ENCODE results near the gene GPA33. TPM values are rescaled to one million over a fixed set of nuclear protein-coding genes. Genes with fewer than 3 reads are reported as not detected.

Gene GPA33
- polyA plus RNA-seq, 5 donors: 0.09 to 0.24 (median 0.12) TPM

DNA sequence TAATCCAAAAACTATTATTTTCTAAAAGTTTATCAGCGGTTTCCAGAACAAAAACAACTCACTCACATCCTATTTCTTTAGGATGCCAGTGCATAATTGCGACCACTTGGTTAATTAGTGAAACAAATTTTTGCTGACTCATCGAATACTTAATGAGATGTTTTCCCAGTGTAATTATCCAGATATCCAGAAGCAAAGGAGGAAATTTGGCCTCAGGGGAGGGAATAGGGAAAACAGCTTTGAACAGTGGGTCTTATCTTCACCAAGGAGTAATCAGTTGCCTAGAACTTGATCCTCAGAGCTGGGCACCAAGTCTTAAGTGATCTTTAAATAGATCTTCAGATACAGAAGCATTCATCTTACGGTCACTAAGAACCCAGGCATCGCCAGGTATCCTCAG lies 28.0 kb upstream of the GPA33 start:
- DNase-seq: no peak

DNA sequence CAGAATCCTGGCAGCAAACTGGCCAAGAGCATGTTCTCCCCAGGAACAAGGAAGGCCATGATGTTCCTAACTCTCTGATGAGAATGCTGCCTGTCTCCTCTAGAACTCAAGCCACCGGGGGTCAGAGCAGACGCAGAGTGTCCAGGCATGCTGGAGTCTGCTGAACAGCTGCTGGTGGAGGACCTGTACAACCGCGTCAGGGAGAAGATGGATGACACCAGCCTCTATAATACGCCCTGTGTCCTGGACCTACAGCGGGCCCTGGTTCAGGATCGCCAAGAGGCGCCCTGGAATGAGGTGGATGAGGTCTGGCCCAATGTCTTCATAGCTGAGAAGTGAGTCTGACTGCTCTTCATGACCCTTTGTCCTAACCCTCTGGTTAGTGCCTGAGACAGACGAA lies 27.0 kb upstream of the GPA33 start:
- DNase-seq: no peak

DNA sequence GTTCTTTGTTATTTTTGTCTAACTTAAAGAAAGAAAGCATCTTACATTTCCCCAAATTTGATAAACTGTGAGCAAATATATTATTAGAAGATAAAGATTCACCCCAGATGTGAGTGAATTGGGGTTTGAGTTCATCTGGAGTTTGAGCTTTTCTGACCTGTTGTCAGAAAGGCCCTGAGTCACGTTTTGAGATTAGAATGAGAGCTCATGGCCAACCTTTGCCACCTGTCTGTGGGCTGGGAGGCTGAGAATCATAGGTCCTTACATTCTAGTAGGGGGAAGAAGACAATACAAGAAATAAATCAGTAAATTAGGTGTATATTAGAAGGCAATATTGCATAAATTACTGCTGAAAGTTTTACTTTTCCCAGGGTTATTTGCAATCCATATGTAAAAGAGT lies 26.0 kb upstream of the GPA33 start:
- DNase-seq: no peak

DNA sequence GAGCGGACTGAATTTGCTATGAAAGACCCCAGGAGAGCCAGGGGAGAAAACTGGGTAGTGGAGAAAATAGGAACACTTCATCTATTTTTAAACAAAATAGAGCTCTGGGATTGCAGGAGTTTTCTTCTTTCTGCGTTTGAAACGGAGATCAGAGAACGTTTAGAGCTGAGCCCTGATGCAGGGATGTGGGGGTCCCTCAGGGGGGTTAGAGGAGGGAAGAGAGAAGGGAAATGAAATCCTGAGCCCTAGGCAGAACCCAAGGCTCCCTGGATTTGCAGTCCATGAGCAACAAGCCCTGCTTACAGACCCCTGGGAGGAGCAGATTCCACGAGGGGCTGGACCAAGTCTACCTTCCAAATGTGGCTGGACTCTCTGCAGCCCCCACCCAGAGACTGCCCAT lies 25.5 kb upstream of the GPA33 start:
- DNase-seq: no peak

DNA sequence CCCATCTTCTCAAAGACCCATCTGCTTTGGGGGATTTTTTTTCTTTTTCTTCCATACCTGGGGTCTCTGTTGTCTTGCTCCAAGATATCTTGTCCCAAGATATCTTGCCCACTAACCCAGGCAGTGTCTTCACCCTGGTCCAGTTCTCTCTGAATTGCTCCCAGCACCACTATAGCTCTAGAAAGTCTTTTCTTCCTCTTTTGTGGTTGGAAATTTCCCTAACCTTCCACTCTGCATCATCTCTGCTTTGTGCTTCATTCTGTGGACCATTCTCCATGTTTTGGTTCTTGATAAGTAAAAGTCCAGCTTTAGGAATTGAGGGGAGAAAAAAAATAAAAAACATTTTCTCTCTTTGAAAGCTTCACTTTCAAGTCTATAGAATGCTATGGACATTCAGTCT lies 24.5 kb upstream of the GPA33 start:
- no peak for DNase-seq

DNA sequence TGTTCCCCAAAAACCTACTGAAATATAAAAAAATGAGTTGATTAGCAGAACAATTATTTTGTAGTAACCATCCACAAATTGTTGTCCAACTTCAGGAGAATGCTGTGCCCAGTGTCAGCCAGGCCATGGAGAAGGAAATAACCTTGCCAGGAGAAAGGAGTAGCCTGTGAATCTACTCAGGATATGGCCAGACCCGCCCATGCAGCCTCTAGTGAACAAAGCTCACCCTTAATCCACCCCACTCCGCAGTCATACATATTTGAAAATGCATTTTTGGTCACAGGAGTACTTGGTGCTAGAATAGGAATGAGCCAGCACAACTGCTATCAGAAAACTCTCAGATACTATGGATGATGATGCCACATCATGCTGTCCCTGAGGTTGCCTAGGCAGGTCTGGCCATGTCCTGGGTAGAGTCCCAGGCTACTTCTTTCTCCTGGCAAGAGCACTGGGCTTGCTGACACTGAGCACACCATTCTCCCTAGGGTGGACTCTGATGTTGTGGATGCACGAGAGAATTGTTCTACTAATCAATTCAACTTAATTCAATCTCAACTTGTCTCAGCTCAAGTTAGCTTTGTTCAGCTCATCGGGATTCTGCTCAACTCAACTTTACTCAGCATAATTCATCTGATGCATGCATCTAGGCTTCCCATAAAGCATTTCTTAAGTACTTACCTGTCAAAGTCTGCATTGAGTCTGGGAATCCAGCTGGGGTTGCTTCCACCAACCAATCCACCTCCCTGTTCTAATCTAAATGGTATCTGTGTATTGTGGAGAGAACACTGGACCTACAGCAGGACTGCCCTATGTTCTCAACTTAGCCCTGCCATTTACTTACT lies 21.9 kb upstream of the GPA33 start:
- no peak for DNase-seq

DNA sequence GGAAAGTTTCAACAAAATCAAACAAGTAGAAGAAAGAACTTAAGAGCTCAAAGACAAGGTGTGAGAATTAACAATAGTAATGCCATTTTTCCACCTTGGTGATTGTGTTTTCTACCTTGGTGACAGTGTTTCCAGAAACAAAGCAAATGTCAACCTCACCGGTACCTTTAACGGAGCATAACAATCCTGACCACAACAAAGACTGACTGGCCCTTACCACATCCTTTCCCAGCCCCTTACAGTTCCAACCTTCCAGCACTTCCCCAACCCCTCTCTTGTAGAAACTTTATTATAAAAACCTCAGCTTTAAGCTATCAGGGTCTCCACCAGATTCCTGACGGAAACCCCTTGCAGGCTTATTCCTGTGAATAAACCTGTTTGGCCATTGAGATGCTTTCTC lies 20.4 kb upstream of the GPA33 start:
- no peak for DNase-seq

DNA sequence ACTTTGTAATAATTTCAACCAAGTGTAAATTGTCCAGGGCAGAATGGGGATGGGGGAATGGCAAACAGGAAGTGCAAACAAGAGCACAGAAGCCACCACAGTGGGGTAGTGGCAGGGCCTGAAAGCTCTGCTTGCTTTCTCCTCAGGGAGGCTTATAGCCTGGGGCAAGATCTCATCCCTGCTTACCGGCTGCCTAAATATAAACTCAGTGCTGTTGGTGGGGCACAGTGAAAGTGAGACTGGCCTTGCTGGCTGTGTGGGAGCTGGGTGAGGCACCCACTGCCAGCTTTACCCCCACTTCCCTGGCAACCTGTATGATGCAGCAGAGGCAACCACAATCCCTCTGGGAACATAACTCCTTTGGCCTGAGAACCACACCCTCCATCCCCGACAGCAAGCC lies 18.9 kb upstream of the GPA33 start:
- no peak for DNase-seq

DNA sequence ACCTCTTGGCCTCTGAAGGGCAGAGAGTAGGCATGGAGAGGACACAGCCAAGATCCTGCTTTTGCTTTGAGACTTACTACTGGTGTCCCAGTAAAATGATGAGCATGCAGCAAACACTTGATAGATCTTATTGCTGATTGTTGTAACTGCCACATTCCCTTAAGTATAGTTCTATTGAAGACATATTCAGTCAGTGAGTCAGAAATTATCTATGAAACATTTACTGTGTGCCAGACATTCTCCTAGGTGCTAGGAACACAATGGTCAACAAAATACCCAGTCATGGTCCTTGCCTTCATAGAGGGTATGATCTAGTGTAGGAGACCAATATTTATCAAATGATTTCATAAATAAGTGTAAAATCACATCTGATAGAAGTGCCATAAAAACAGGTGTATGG lies 17.3 kb upstream of the GPA33 start:
- no peak for DNase-seq

DNA sequence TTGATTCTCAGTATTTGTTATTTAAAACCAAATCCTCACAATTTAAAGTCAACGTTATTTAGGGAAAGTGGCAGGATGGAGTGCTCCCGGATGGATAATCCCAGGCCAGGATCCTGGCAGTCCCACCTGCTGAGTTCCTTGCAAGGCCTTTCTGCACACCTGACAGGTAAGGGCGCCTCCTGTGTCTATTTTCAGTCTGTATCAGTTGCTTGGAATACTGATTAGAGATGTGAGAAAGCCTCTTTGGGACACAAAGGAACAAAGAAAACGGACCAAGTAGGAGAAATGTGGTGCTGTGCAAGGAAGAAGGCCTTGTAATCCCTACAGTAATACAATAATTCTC lies 15.9 kb upstream of the GPA33 start:
- no peak for DNase-seq

DNA sequence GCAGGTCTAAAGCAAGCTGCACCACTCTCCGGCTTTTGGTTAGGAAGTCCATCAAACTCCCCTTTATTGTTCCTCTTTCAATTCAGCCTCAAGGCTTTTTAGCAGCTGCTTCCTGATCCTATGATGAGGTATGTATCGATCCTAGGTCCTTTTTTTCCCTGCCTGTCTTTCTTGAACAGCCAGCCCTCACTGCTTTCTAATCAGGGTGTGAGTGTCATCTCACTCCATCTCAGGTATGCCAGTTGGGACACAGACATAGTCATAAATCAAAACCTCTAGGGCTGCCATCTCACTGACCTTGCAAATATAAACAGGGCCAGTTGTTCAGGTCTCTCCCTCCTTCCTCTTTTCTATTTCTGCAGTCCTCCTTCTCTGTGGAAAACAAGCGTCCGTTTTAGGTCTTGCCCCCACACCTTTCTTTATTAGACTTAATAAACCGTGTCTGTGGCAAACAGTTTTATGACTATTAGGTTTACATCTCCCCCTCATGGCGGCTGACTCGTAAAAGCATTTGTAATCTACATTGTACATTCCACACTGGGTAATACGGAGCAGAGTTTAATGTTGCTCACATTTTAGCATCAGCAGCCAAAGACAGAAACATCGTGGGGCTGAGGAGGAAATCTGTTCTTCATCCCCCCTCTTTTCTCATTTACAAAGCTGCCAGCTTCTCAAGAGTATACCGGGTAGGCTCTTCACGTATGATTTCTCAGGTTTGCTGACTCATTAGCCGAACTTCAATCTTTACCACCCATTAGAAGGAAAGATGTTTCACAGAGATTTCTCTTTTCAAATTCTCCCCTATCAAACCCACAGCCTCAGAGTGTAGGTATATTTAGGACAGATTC lies 15.3 kb upstream of the GPA33 start:
- no peak for DNase-seq

DNA sequence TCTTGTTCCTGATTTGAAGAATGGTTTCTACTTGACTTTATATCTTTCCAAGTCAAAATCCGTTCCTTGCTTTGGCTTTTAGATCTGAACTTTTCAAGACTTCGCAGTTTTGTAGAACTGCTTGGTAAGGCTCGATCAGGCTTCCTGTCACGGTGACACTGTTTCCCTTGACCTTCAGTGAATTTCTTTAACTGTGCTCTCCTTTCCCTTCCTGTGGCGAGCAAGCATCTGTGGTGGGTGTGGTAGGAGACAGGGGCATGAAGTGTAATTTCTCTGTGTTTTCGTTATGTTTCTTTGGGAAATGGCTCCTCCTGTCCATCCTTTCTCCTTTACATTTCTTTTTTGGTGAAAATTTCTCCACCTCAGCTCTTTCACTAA lies 14.1 kb upstream of the GPA33 start:
- DNase-seq: no peak

DNA sequence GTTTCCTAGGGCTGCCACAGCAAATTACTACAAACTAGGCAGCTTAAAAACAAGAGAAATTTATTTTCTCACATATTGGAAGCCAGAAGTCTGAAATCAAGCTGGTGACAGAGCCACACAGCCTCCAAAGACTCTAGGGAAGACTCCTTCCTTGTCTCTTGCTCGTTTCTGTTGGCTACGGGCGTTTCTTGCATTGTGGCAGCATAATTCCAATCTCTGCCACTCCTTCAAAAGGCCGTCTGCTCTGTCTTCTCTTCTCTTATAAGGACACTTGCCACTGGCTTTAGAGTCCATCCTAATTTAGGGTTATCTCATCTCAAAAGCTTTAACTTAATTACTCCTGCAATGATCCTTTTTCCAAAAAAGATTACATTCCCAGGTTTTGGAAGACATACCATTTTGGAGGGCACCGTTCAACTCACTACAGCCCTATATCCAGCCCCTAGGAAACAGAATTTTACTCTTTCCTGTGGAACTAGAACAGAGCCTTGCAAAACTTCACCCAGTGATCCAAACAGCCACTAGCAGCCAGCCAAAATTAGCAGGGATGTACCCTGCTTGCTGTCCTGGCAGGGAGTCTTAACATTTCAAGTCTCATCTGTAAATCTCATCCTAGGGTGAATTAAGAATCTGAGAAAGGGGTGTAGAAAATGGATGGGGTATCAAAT lies 12.9 kb upstream of the GPA33 start:
- DNase-seq: no peak

DNA sequence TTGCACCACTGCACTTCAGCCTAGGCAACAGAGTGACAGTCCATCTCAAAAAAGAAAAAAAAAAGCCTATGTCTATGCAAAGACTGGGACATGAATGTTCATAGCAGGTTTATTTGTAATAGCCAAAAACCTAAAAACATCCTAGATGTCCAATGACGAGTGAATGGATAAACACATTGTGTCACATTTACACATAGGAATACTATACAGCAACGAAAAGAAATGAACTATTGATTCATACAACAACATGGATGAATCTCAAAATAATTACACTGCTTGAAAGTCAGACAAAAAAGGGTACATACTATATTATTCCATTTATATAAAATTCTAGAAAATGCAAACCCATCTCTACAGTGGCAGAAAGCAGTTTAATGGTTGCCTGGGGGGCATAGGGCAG lies 11.6 kb upstream of the GPA33 start:
- DNase-seq: no peak

DNA sequence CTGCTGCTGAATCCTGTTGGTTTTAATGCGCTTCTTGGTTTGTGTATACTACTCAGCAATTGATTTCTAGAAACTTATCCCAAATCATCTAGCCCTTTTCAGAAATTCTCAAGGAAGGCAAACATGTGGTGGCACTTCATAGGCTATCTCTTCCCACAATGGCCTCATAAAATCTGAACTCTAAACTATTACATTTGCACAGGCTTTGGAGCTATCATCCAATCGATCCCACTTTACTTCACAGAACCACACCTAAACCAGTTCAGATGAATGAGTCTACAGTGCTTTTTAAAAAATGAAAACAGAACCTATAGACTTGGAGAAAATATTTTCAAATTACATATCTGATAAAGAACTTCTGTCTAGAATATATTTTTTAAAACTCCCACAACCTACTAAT lies 10.6 kb upstream of the GPA33 start:
- DNase-seq: no peak

DNA sequence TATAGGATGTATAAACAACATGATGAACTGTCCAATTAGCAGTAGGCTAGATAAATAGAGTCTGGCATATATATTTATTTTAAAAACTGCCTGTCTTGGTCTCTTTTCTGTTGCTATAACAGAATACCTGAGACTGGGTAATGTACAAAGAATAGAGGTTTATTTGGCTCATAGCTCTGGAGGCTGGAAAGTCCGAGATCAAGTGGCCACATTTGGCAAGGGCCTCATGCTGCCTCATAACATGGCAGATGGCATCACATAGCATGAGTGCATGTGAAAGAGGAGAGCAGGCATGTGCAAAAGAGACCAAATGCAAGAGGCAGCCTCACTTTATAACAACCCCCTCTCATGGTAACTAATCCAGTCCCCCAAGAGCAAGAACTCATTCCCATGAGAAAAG lies 9.7 kb upstream of the GPA33 start:
- DNase-seq: no peak

DNA sequence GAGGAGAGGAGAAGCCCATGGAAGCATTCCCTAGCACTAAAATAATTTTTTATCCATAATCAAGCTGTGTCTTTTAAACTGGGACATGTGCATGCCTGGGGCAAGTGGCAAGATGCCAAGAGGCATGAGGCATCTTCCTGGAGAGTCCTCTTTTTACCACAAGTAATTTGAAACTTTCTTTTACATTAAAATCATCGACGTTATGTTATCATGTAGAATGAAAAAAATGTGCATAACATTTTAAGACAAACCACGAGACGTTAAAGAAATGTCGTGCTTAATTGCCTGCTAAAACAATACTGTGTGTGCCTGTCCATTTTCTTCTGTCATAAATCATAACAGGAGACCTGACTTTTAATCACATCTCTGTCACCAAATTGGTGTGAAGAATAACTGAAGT lies 5.2 kb upstream of the GPA33 start:
- DNase-seq: no peak

DNA sequence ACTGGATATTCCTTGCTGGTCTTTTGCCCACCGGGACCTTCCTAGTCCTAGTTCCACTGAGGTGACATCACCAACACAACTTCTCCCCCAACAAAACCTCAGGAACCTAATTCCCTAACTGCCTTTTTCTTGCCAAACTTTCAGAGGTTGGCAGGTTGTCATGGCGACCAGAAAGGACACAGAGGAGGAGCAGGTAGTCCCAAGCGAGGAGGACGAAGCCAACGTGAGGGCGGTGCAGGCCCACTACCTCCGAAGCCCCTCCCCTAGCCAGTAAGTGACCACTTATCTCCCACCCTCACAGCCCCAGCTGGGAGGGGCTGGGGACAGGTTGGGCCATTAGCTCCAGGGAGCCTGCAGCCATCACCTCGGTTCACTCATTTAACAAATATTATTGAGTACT lies 4.5 kb upstream of the GPA33 start:
- no peak for DNase-seq

DNA sequence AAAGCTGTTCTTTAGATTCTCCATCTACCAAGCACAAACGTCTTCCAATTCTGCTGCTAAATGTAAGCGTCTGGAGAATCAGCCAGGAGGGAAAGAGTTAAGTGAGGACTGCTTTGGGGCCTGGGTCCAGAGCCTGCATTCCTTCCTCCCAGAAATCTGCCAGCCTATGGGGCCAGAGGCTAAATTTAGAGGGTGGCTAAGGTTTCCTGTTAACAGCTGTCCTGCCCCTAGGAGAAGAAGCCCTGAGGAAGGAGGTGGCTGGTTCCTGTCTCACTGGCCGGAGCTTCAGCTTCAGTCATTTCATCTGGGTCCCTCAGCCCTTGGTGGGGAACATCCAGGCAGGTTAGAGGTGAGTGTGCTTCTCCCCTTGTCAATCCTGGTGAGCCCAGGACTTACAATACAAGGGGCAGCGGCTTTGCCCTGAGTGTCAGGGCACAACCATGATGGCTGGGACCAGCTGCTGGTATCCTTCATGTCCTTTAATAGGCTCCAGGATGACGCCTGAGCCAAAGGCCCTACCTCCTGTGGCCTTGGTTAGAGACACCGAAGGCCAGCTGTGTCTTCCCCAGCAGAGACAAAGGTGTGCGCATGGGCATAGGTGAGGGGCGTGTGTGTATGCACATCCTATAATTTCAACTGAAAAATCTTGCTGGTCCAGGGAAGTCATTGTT lies 3.8 kb upstream of the GPA33 start, which contains the start of gene STYXL2:
TSS of gene STYXL2 (plus strand) at position 230 of the 671 bp plus-strand sequence. CDS start 775 bp downstream, outside the sequence.
- DNase-seq: no peak

DNA sequence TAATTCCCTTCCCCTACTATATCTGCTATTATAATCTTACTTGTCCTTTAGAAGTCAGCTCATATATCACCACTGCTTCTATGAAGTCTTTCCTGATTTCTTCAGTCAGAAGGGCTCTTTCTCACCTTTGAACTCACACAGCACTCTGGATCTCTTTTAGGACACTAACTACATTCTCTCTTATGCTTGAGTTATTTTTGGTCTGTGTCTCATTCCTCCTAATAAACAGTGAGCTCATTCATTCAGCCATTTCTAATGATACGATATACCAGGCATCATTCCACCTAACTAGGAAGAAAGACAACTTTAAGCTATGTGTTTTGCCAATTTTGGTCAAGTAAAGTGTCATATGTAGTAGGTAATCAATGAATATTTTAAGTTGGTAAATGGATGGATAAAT lies 2.5 kb upstream of the GPA33 start:
- no peak for DNase-seq

DNA sequence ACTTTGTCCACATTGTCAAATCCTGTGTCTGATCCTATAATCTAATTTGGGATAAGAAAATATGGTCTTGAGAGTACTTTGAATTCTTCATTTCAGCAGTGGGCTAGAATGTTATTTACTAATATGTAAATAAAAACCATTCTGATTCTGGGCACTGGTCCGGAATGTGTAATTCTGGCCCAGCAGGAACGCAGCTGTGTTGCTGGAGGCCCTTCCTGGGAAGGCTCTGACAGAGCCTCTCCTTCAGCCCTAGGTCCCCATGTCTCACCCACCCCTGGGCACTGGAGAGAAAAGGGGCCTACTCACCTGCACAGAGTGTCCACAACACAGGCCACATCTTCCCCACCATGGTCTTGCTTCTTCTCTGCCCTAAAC lies 251 bp downstream of the GPA33 start:
- DNase-seq: no peak

DNA sequence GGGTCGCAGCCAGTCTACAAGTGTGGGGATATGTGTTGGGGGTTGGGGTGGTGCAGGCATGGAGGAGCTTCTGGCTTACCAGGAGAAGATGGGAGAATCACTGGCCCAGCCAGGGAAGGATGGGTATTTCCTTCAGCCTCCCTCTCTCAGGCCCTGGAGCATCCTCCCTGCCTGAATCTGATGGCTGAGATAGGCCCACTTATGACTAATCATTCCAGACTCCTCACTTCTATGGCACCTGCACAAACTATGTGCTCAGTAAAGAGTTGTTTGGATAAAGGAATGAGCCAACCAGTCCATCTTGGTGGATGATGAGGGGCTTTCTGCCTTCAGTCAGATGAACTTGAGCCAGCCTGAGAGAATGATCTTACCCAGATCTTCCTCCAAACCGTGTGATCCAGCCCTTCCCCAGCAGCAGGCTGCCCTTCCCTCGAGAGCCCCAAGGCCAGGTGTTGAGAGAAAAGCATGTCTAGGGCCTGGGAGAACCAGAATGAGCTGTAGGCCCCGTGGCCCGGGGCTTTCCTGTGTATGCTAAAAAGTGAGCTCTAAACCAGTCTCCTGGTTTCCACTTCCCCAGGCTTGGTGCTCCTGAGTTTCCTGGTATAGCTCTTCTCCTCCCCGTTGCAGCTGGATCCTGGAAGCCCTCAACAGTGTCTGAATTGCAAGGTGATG lies 1.3 kb downstream of the GPA33 start:
- DNase-seq: no peak
